Mucosa of descending colon (tissue), 3 donors: ENCODE results near the gene EOMES. TPM values are rescaled to one million over a fixed set of nuclear protein-coding genes. Genes with fewer than 3 reads are reported as not detected.
A peak's percentile ranks its signal among the peaks of the same experiment; 100 is the strongest.
"Not testable (repeated sequence)": the region's sequence is repeated elsewhere in the genome, so short reads cannot be mapped to it uniquely, and the experiment has no call there.

Experiments used
- ATAC-seq: fragments of 200-7000 bp; cut with Tn5 transposase; one replicate; pipeline ENCODE4 v1.9.1; 2020; ENCODE audit warnings: mild to moderate bottlenecking, moderate library complexity
- DNase-seq, 3 donors: peaks; one replicate each; pipeline ENCODE4 v3.0.0-alpha.2; 2020
- H3K36me3 ChIP-seq: fragments of 200-600 bp; one replicate; pipeline ENCODE4 v1.8.0; 2021; ENCODE audit warnings: low read depth, mild to moderate bottlenecking
- H3K4me1 ChIP-seq: fragments of 200-600 bp; one replicate; pipeline ENCODE4 v1.8.0; 2021; ENCODE audit warnings: low read depth, mild to moderate bottlenecking
- H3K4me3 ChIP-seq: fragments of 200-600 bp; one replicate; pipeline ENCODE4 v1.8.0; 2021; ENCODE audit warnings: mild to moderate bottlenecking
- H3K9me3 ChIP-seq: fragments of 200-600 bp; one replicate; pipeline ENCODE4 v1.8.0; 2021; ENCODE audit warnings: mild to moderate bottlenecking
- CTCF ChIP-seq: fragments of 200-600 bp; IDR thresholded peaks from one replicate; pipeline ENCODE4 v1.8.0; 2022; ENCODE audit warnings: antibody characterized with exemption, mild to moderate bottlenecking
- intact Hi-C, 2 donors: fragments of 100-400 bp; cut with DNase I in 1 of 2; cut with micrococcal nuclease in 1 of 2; formaldehyde crosslinking; loops; one replicate each; pipeline versions ENCODE4 v1.11.0 to v1.11.1; 2022; cut with DNase I, micrococcal nuclease
- long read RNA-seq, 2 donors: library from polyadenylated mRNA; unstranded; transcript quantifications; one replicate each; pipeline ENCODE4 v2.0.0, GENCODE V29; 2019 to 2021
- total RNA-seq, 3 donors: library from RNA; stranded (reverse); fragmentation: NEBNext Ultra II Directional in 2 of 3; extraction: Animal tissue kit (Norgen Biotek cat#: 25700) in 2 of 3; gene quantifications; one replicate each; pipeline versions ENCODE4 v1.2.1 to v1.2.4, GENCODE V29; 2021 to 2023
- donor health status: DM: no; HTN: no; CAD: no; lungs with moderate emphysema.
- donor health status: DM: no; HTN: no; CAD: no.
- donor health status: DM: no; HTN: yes; CAD: no.

Gene EOMES
- under 1 TPM in 2 of 3 donors, not detected in 1; 0.32 to 0.46 TPM for total RNA-seq
- long read RNA-seq, donor 1: 0 reads
- long read RNA-seq, donor 2: 0 reads

- peak; percentile 76 for ATAC-seq
- TF ChIP-seq CTCF: no peak
- no peaks in the 10 kb centered on the region for H3K36me3 ChIP-seq
- no peak within 1 kb of the TSS for H3K4me3 ChIP-seq
- DNase-seq: peak; percentile 43 to 69 (median 57)
- no peaks in the 10 kb centered on the region for H3K9me3 ChIP-seq
- H3K4me1 ChIP-seq: peaks cover 17% of the 10 kb centered on the region
- intact Hi-C loops: no loop called here
Measured at GRCh38 chr3:27721717-27722564, at the start of gene EOMES. TSS of gene EOMES (minus strand) at chr3:27722323. CDS start at chr3:27722294, 29 bp downstream.

GRCh38 chr3:27770384-27770783 is 48.3 kb upstream of the EOMES start:
- not testable (repeated sequence) for ATAC-seq

GRCh38 chr3:27767000-27767399 is 44.9 kb upstream of the EOMES start:
- Histone ChIP-seq H3K36me3 (no peaks in the 10 kb centered on the region), H3K4me3 (no peak overlapping the region), H3K9me3 (no peaks in the 10 kb centered on the region), H3K4me1 (no peaks in the 10 kb centered on the region)
- DNase-seq (no peak), ATAC-seq (no peak)
- intact Hi-C loops: no loop called here
- no peak for TF ChIP-seq CTCF

More at GRCh38 chr3:27770384-27770783, 48.3 kb upstream of the EOMES start:
- H3K4me1 ChIP-seq, H3K9me3 ChIP-seq, DNase-seq, H3K4me3 ChIP-seq, intact Hi-C loops, H3K36me3 ChIP-seq: not testable (repeated sequence)

GRCh38 chr3:27758083-27758482 is 36.0 kb upstream of the EOMES start:
- intact Hi-C loops: no loop called here
- H3K4me1 ChIP-seq: no peaks in the 10 kb centered on the region
- TF ChIP-seq CTCF: no peak
- DNase-seq (no peak), ATAC-seq (no peak)
- no peaks in the 10 kb centered on the region for H3K36me3 ChIP-seq
- H3K9me3 ChIP-seq: no peaks in the 10 kb centered on the region
- H3K4me3 ChIP-seq: no peak overlapping the region

- ATAC-seq (no peak), DNase-seq (no peak)
- no peaks in the 10 kb centered on the region for H3K4me1 ChIP-seq
- intact Hi-C loops: no loop called here
- H3K9me3 ChIP-seq: no peaks in the 10 kb centered on the region
- H3K4me3 ChIP-seq: no peak overlapping the region
- TF ChIP-seq CTCF: no peak
- H3K36me3 ChIP-seq: no peaks in the 10 kb centered on the region
Measured at GRCh38 chr3:27756877-27757276, 34.8 kb upstream of the EOMES start.

- ATAC-seq (no peak), DNase-seq (no peak)
- intact Hi-C loops: no loop called here
Measured at GRCh38 chr3:27752926-27753325, 30.8 kb upstream of the EOMES start.

More at GRCh38 chr3:27752926-27753325, 30.8 kb upstream of the EOMES start:
- no peaks in the 10 kb centered on the region for H3K4me1 ChIP-seq
- H3K4me3 ChIP-seq: no peak overlapping the region
- TF ChIP-seq CTCF: no peak
- no peaks in the 10 kb centered on the region for H3K9me3 ChIP-seq
- no peaks in the 10 kb centered on the region for H3K36me3 ChIP-seq
